Mesothelial cell of epicardium (in vitro differentiated cells): ENCODE measurements around the gene KRTAP5-1. TPM values are rescaled to one million over a fixed set of nuclear protein-coding genes. Genes with fewer than 3 reads are reported as not detected.

ENCODE experiments used
- DNase-seq, 2 experiments: peaks; one replicate each; pipeline ENCODE4 v3.0.0; 2021; ENCODE audit warnings: low spot score in 2 of 2; ENCODE audit not compliant: unreplicated experiment in 2 of 2
- H3K27ac Mint-ChIP-seq: 2 replicates; pipeline ENCODE4 v1.8.0; 2021; ENCODE audit warnings: mixed read lengths
- H3K27me3 Mint-ChIP-seq: 2 replicates; pipeline ENCODE4 v1.8.0; 2021; ENCODE audit warnings: low read depth, mixed read lengths
- H3K36me3 Mint-ChIP-seq: 2 replicates; pipeline ENCODE4 v1.8.0; 2021; ENCODE audit warnings: mixed read lengths
- H3K4me1 Mint-ChIP-seq: 2 replicates; pipeline ENCODE4 v1.8.0; 2021; ENCODE audit warnings: mixed read lengths
- H3K4me3 Mint-ChIP-seq: 2 replicates; pipeline ENCODE4 v1.8.0; 2021; ENCODE audit warnings: mild to moderate bottlenecking, moderate library complexity, mixed read lengths
- H3K9me3 Mint-ChIP-seq: 2 replicates; pipeline ENCODE4 v1.8.0; 2021; ENCODE audit warnings: mixed read lengths
- CTCF ChIP-seq: fragments of 200-600 bp; sonication (generic); IDR thresholded peaks from one replicate; pipeline ENCODE4 v1.5.0; 2021; ENCODE audit warnings: antibody characterized with exemption; ENCODE audit not compliant: unreplicated experiment
- total RNA-seq: library from RNA; stranded (reverse); gene quantifications from 3 replicates; pipeline ENCODE4 v1.2.1, GENCODE V29; 2021

The KRTAP5-1 gene
- total RNA-seq, 1 donor from 2014 or later, result not detected

DNA sequence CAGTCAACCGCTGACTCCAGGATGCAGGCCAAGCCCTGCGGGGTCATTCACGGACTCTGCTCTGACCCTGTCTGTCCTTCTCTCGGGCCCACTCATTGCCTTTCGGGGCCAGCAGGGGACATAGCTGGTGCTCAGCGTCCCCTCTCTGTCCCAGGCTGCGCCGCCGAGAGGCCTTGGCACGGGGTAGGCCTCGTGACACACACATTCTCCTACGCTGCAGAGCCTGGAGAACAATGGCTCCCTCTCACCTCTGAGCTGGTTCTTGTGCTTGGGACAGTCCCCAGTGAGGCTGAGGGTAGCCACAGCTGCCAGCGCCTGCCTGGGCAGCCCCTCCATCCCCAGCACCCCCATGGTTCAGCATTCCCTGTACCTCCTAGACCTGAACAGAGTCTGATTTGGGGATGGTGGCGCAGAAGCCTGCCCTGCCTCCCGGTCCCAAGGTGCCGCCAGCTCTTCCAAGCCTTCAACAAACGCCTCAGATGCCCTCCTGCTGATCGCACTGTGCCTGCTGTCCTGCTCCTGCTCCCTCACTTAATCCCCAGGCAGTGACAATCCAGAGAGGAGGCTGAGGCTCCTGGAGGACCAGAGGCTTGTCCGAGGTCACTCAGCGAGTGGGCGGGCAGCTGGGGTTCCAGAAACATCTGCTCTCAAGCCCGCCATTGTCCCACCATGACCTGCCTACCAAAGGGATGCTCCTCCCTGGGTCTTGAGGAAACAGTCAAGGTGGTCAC is 43.4 kb downstream of the KRTAP5-1 start:
- Mint-ChIP-seq H3K4me3 (no peak overlapping the region), H3K27me3 (peaks cover 76% of the 10 kb centered on the region), H3K36me3 (no peaks in the 10 kb centered on the region), H3K4me1 (no peaks in the 10 kb centered on the region), H3K27ac (no peak overlapping the region), H3K9me3 (no peaks in the 10 kb centered on the region)
- DNase-seq, result no peak
- no peak for TF ChIP-seq CTCF

GRCh38 chr11:1540074-1540473 is 45.0 kb downstream of the KRTAP5-1 start:
- Mint-ChIP-seq H3K4me1 (no peaks in the 10 kb centered on the region), H3K4me3 (no peak overlapping the region), H3K27me3 (peaks cover 62% of the 10 kb centered on the region), H3K9me3 (no peaks in the 10 kb centered on the region), H3K36me3 (no peaks in the 10 kb centered on the region), H3K27ac (no peak overlapping the region)
- no peak for TF ChIP-seq CTCF
- no peak for DNase-seq

- no peak for TF ChIP-seq CTCF
- H3K9me3 Mint-ChIP-seq, result no peaks in the 10 kb centered on the region
- no peaks in the 10 kb centered on the region for H3K36me3 Mint-ChIP-seq
- no peak overlapping the region for H3K27ac Mint-ChIP-seq
- H3K27me3 Mint-ChIP-seq, result peaks cover 44% of the 10 kb centered on the region
- no peak for DNase-seq
- no peaks in the 10 kb centered on the region for H3K4me1 Mint-ChIP-seq
- H3K4me3 Mint-ChIP-seq, result no peak overlapping the region
Measured at GRCh38 chr11:1538153-1538552, 46.9 kb downstream of the KRTAP5-1 start.

GRCh38 chr11:1536065-1536843 is 48.8 kb downstream of the KRTAP5-1 start:
- no peak overlapping the region for H3K27ac Mint-ChIP-seq
- DNase-seq, result no peak
- H3K4me3 Mint-ChIP-seq, result no peak overlapping the region

GRCh38 chr11:1534682-1535081 is 50.4 kb downstream of the KRTAP5-1 start:
- Mint-ChIP-seq H3K36me3 (no peaks in the 10 kb centered on the region), H3K4me1 (peaks cover 8% of the 10 kb centered on the region), H3K27ac (no peak overlapping the region), H3K9me3 (no peaks in the 10 kb centered on the region), H3K27me3 (peaks cover 19% of the 10 kb centered on the region), H3K4me3 (no peak overlapping the region)
- no peak for TF ChIP-seq CTCF
- no peak for DNase-seq

More at GRCh38 chr11:1536065-1536843, 48.8 kb downstream of the KRTAP5-1 start:
- no peak for TF ChIP-seq CTCF
- Mint-ChIP-seq H3K27me3 (peaks cover 31% of the 10 kb centered on the region), H3K9me3 (no peaks in the 10 kb centered on the region), H3K36me3 (no peaks in the 10 kb centered on the region), H3K4me1 (peaks cover 7% of the 10 kb centered on the region)

Other genes starting within 250 kb of the KRTAP5-1 start
- 4.6 to 6.8 TPM (median 4.9 TPM) in 3 replicates for gene BRSK2, start 195.3 kb downstream of the KRTAP5-1 start, total RNA-seq
- 27.6 to 31.3 TPM (median 28.1 TPM) in 3 replicates for gene MOB2, start 98.5 kb downstream of the KRTAP5-1 start, total RNA-seq
- 7.8 to 9.1 TPM (median 8.9 TPM) in 3 replicates for gene DUSP8, start 13.0 kb downstream of the KRTAP5-1 start, total RNA-seq
- gene KRTAP5-2, start 13.0 kb upstream of the KRTAP5-1 start, total RNA-seq, result not detected in 3 replicates
- not detected in 3 replicates for gene KRTAP5-3, start 23.2 kb upstream of the KRTAP5-1 start, total RNA-seq
- not detected in 3 replicates for gene KRTAP5-4, start 36.9 kb upstream of the KRTAP5-1 start, total RNA-seq
- not detected in 3 replicates for gene KRTAP5-5, start 44.5 kb upstream of the KRTAP5-1 start, total RNA-seq
- not detected in 3 replicates for gene KRTAP5-6, start 111.9 kb upstream of the KRTAP5-1 start, total RNA-seq
- 2.2 to 2.8 TPM (median 2.7 TPM) in 3 replicates for gene IFITM10, start 165.3 kb upstream of the KRTAP5-1 start, total RNA-seq
- gene CTSD, start 178.6 kb upstream of the KRTAP5-1 start, total RNA-seq, result 139 to 142 TPM (median 140 TPM) in 3 replicates
- 1.2 to 2.1 TPM (median 1.9 TPM) in 3 replicates for gene SYT8, start 249.7 kb upstream of the KRTAP5-1 start, total RNA-seq